ENCODE data around the gene FANCC.
"Not testable (repeated sequence)": the region's sequence is repeated elsewhere in the genome, so short reads cannot be mapped to it uniquely, and the experiment has no call there.

FANCC gene

DNA sequence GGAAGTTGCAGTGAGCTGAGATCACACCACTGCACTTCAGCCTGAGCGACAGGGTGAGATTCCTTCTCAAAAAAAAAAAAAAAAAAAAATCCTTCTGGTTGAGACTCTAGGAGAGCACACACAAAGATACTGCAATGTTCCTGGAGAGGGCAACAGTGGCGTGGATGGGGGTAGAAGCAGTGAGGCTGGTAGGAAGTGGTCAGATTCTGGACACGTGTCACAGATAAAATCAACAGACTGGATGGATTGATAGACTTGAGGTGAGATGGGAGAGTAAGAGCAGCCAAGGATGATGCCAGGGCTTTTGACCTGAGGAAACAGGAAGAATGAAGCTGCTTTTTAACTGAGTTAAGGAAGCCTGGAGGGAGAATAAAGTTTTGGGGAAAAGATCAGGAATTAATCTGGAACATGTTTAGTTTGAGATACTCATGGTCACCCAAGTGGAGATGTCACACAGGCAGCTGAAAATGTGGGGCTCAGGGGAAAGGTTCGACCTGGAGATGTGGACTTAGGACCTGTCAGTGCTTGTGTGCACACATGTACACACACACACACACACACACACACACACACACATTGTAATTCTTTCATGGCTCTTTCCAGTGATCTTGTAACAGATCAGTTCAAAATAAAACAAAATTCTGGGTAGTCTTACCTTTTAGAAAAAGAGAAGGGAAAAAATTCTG lies 88.1 kb downstream of the FANCC start:
- DNase-seq (ENCODE audit: low read depth in 2 of 2) = no peak

DNA sequence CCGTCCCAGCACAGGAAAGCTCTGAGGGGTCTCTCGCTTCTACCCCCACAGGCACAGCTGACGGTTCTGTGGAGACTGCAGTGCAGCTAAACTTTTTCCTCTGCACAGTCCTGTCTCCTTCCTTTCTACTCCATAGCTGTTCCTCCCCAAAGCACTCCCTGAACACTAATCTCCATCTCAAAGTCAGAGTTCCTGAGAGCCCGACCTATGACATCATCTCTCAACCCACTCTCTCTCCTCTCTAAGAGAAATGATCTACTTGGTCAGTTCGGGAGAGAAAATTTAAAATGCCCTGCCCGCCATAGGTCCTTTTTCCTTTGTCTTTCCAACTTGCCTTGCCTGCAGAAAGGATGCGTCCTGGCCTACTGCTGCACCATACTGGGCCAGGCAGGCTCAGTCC lies 90.6 kb downstream of the FANCC start:
- no peak for DNase-seq (ENCODE audit: low read depth in 2 of 2)

DNA sequence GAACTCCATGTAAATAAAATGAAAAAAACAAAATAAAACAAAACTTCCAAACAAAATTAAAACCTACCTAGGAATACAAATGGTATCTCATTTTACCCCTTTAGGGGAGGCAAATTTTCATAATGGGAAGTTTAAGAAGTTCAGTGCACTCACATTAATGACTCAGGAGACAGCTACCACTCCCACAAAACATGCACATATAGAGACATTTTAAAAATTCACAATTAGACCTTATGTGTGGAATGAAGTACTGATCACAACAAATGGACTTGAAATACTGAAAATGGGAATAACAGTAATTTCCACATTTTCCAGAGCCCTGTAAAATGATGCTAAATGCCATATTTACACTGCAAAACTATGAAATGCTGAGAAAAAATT lies 91.8 kb downstream of the FANCC start:
- no peak for DNase-seq (ENCODE audit: low read depth in 2 of 2)

DNA sequence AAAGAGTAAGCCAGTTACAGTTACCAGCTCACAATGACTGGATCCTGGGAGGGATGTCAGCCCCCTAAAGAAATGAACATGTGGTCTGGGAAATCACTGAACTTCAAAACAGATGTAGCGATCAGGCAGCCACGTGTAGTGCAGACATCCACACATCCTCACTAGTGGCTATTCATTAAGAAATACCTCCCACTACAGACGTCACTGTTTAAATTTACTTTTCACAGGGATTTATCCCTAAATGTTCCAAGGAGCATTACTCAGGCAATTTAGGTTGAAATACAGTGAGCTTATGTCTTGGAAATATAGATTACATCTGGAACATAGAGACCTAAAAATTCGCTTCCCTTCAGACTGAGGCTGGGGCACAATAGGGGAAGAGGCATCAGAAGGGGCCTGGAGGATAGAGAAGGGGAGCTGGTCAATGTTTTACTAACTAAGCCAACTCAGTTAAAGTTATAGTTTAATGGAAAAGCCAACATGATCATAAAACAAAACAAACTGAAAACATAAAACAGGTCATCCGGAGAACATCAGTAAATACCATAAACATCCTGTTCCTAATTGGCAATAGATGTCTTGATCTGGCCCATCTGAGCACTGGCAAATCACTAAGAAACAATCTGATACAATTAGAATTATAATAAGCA lies 92.3 kb downstream of the FANCC start:
- DNase-seq (ENCODE audit: low read depth in 2 of 2) = no peak

DNA sequence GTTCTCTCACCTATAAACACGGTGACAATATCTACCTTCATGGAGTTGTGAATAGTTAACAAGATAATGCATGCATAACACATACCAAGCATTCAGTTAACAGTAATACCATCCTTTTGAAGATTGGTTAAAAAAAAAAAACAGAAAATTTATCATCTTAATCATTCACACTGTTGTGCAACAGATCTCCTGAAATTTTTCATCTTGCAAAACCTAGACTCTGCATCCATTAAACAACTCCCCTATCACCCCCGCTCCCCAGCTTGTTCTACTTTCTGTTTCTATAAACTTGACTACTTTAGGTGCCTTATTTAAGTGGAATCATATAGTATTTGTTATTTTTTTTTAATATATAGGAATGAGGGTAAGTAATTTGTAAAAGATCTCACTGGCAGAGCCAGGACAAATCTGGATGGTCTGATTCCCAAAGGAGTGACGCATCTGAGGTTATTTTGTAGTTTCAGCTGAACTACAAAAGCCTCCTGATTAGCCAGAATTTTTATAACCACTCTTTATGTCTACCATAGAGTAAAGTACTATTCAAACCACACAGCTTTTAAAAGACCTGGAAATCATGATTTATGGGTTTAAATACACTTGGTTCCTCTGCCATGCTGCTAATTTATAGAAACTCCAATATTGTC lies 93.0 kb downstream of the FANCC start:
- DNase-seq (ENCODE audit: low read depth in 2 of 2) = no peak

DNA sequence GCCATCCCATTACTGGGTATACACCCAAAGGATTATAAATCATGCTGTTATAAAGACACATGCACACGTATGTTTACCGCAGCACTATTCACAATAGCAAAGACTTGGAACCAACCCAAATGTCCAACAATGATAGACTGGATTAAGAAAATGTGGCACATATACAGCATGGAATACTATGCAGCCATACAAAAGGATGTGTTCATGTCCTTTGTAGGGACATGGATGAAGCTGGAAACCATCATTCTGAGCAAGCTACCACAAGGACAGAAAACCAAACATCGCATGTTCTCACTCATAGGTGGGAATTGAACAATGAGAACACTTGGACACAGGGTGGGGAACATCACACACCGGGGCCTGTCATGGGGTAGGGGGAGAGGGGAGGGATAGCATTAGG lies 97.2 kb downstream of the FANCC start:
- not testable (repeated sequence) for DNase-seq (ENCODE audit: low read depth in 2 of 2)

DNA sequence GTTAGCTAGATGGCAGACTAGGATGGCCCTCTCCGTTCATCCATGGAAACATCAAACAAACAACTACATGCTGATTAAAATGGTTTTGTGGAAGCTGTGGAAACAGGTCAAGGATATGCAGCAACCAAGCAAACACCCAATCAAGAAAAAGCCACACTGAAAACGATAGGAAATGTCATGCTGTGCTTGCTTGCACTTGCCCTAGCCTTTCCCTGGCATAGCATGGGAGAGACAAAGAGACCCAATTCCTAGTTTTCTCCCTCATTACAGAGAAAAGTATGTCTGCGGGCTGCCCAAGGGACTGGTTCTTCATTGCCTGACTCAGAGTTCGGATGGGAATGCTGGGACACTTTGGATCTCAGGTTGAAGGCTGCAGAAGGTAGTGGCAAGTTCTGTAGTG lies 98.7 kb downstream of the FANCC start:
- DNase-seq (ENCODE audit: low read depth in 2 of 2) = no peak

DNA sequence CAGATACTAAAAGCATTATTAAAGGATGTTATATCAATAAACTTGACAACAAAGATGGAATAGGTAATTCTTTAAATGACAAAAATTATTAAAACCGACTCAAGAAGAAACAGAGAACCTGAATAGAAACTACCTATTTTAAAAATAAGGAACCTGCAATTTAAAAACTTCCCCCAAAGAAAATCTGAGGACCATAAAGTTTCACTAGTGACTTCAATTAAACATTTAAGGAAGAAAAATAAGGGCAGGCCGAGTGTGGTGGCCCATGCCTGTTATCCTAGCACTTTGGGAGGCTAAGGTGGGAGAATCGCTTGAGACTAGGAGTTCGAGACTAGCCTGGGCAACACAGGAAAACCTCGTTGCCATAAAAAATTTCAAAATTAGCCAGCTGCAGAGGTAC lies 99.6 kb downstream of the FANCC start:
- DNase-seq (ENCODE audit: low read depth in 2 of 2) = no peak

DNA sequence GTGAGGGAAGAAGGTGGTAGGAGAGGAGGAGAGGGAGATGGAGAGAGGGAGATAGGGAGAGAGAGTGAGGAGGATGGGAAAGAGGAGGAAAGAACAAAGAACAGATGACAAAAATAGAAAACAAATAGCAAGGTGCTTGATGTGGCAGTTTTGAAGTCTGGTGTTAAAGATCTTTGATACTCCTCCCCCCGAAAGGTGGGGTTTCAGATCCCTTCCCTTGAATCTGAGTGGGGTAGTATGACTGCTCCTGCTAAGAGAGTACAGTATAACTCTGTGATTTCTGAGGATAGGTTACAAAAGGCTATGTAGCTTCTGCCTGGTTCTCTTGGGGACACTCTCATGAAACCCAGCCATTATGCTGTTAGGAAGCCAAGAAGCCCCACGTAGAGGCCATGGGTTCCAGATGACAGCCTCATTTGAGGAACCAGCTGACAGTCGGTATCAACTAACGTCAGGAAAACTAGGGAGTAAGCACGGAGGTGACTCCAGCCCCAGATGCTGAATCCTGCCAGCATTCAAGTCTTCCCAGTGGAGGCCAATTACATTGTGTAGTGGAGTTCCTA lies 102.1 kb downstream of the FANCC start:
- DNase-seq (ENCODE audit: low read depth in 2 of 2) = no peak

DNA sequence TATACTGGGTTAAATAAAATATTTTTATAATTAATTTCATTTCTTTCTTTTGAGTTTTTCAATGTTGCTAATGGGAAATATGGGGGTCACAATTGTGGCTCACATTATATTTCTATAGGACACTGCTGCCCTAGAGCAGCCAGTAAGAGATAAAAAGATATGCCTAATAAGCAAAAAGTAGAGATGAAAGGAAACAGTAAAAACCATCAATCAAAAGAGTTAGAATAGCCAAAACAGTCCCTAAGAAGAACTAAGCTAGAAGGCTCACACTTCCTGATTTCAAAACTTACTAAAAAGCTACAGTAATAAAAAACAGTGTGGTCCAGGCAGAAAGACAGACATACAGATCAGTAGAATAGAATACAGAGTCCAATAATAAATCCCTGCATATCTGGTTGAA lies 104.4 kb downstream of the FANCC start:
- DNase-seq (ENCODE audit: low read depth in 2 of 2) = no peak

DNA sequence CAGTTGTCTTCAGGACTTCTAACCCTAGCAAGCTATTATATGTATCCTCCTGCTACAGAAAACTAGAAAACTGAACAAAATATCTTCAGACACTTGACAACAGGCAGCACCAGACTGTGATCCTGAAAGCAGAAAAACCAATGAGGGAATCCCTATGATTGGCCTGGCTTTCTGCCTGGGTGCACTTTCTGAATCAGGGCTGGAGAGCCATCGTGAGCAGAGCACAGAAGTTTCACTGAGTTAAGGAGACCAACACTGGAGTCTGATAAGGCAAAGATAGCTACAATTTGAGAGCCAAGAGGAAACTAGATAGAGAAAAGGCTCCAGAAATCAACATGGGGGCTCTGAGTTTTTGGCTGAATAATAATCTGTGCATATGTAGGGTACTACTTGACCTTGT lies 106.5 kb downstream of the FANCC start:
- no peak for DNase-seq (ENCODE audit: low read depth in 2 of 2)

DNA sequence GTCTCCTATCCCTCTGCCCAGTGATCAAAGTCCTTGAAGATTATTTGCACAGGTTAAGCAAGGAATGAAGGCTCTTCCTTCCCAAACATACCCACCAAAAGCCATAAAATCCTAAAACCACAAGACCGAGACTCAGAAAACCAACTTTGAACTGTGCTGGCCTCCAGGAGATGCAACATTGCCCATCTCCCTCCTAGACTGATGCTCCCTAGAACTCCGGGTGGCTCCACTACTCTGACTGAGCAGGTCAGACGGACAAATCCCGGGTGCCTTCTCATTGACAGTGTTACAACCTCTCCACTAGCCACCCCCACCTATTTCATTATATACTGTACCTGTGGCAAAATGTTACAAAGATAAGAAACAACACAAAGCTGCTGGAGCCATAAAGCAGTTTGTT lies 110.1 kb downstream of the FANCC start:
- no peak for DNase-seq (ENCODE audit: low read depth in 2 of 2)

DNA sequence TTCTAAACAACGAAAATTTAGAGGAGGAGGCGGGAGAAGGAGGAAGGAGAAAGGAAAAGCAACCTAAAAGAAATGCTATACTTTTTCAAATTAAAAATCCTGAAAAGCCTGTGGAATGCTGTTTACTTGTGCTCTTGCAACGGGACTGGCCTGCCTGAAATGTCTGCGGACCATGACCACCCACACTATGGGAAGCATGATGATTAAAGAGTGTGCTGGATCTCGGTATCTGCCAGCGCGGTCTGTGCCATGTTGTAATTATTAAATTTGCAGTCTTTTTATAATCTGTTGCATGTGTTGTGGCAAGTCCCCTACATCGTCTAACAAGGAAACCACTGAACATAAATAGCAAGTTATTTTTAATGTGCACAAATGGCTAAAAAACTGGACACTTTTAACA lies 111.4 kb downstream of the FANCC start:
- DNase-seq (ENCODE audit: low read depth in 2 of 2) = no peak

DNA sequence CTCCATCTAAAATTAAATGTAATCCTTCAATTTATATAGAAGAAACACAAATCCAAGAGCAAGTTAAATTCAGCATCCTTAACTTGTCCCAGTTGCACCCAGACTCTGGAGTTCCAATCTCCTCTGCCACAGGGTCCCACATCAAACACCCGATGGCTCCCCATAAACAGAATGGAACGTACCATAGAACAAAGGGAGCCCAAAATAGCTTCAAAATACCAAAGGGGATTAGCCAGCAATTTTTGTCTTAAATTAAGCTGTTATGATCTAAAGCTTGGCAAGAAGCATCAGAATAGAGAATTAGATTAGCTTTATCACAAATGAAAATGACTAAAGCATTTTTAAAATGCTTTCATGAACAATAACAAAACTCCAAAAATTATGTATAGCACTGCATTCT lies 112.8 kb downstream of the FANCC start:
- DNase-seq (ENCODE audit: low read depth in 2 of 2) = no peak

DNA sequence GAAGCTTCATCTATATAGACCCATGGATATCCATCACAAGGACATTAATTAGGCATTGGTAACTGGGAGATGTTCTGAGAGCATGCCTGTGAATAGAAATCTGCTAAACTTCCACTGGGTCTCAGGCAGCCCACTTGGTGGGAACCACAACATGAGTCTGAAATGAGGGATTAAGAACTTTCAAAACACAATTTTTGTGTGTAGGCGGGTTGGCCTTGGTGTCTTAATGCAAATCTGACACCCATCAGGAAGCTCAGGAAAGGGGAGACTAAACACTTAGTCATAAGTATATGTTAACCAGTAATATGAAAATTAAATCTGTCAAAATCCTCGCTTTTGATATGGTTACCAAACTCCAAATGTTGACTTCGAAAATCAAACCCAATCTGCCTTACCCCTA lies 113.2 kb downstream of the FANCC start:
- DNase-seq (ENCODE audit: low read depth in 2 of 2) = no peak

DNA sequence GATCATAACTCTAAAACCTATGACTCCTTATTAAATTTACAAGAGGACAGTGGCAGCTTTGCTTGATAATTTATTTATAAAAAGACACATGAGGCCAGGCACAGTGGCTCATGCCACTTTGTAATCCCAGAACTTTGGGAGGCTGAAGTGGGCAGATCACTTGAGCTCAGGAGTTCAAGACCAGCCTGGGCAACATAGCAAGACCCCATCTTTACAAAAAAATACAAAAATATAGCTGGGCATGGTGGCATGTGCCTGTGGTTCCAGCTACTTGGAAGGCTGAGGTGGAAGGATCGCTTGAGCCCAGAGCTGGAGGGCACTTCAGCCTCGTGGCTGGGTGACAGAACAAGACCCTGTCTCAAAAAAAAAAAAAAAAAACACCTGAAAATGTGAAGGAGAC lies 114.5 kb downstream of the FANCC start:
- not testable (repeated sequence) for DNase-seq (ENCODE audit: low read depth in 2 of 2)

DNA sequence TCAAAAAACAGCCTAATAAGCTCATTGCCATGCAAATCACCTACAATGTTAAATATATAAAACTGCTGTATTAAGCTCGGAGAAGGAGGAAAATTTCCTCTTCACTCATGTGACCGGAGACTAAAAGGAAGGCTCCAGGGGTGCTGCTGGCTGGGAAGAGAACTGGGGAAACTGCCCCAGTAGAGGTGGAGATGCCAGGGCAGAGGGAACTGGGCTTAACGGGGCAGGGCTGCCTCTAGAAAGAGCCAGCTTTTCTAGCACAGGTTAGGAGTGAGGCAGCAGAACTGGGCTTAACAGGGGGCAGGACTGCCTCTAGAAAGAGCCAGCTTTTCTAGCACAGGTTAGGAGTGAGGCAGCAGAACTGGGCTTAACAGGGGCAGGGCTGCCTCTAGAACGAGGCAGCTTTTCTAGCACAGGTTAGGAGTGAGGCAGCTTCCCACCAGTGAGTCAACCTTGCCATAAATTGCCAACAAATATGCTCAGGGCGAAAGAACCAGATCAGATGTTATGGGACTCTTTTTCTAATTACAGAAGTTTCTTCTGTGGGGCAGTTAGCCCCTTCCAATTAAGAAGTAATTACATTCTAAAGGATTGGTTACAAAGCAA lies 115.3 kb downstream of the FANCC start:
- no peak for DNase-seq (ENCODE audit: low read depth in 2 of 2)

DNA sequence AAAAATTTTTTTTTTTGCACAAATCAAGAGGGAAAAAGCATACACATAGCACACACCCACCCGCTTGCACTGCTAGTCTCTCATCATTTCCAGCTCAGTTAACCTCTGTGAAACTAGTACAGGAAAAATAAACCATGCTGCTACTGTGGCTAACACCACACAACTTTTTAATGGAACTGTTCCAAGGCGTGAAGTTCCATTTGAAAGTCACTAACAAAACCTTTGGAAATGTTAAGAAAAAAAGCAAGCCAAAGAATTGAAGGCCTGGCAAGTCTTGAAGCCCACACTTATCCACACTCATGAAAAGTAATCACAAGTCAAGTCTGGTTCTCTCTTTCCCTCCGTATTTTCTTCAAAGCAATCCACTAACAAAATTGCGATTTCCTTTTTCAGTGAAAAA lies 116.3 kb downstream of the FANCC start:
- DNase-seq (ENCODE audit: low read depth in 2 of 2) = no peak

DNA sequence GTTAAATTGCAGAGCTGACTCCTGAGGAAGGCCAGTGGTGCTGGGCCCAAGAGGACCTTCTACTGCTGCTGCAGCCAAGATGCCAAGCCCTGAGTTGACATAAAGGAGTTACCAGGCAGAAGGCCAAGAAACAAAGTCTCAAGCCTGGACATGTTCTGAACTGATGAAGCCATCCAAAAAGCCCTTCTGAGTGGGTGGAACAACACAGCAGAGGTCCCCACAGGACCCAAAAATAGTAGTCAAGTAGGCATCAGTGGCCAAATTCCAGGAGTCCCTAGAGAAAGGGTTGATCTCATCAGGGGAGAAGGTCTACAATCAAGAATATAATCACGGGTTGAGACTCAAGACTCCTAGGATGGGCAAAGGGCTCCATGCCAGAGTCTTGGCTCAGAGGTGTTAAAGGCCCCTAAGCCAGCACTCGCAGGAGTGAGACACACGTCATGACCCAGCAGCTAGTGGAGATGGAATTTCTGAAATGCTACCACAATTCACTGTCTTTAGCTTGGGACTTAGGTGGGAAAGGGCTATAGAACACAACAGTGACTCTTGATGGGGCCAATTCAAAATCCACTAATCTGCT lies 119.7 kb downstream of the FANCC start:
- no peak for DNase-seq (ENCODE audit: low read depth in 2 of 2)

DNA sequence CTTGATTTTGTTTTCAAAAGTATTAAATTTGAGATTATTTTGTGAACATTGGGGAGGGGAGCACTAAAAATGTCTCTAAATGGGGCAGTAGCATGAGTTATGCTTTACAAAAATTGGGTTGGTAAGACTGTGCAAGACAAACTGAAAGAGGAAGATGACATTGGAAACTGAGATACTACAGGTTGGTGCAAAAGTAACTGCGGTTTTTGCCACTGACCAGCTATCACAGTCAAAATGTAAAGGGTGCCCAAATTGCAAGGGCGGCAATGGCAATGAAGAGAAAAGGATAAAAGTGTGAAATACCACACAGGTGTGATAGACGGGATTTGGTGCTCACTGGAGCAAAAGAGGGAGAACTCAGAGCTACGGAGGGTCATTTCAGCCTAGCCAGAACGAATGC lies 124.0 kb downstream of the FANCC start:
- no peak for DNase-seq (ENCODE audit: low read depth in 2 of 2)

DNA sequence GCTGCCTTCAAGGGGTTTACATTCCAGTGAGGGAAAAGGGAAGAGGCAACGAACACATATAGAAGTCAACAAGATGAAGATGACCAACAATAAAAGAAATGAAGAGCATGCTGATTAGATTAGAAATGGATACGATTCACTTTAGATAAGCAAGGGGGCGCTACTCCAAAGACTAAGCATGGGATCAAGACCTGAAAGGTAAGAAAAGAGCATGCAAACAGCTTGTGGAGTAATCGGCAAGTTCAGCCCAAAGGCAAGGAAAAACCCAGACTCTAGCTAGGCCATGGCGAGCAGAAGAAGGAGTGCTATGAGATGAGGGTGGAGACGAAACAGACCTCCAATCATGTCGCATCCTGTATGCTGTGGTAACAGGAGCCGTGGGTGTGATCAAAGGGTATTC lies 124.4 kb downstream of the FANCC start:
- DNase-seq (ENCODE audit: low read depth in 2 of 2) = no peak

DNA sequence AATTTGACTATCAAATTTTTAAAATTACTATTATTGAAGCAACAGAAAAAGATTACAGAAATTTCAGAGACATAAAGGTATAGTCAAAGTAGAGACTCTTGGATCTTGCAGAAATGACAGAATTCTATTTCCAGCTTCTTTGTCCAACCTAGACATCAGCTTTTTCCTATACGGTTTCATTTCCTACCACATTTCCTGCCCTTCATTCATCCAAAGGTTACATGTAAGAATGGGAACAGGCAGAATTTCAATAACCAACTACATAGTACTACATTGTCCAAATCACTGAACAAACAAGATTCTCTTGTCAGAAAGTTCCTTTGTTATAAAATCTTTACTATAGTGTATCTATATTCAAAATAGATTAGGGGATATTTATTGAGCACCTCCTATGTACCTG lies 124.9 kb downstream of the FANCC start:
- DNase-seq (ENCODE audit: low read depth in 2 of 2) = no peak

Measured in stimulated activated CD8-positive, alpha-beta memory T cell treated with anti-CD3 and anti-CD28 coated beads, Interleukin-15, amount 100 ng/mL, for 48 hours (primary cell).